Mucosa of stomach (tissue), 1 donor: ENCODE data around the gene TREH.

ENCODE experiments used
- H3K27me3 ChIP-seq: one replicate; pipeline ENCODE4 v1.7.0; 2013; ENCODE audit warnings: mild to moderate bottlenecking, low read length; ENCODE audit not compliant: control insufficient read depth, insufficient read depth
- H3K36me3 ChIP-seq: one replicate; pipeline ENCODE4 v1.7.0; 2013; ENCODE audit warnings: low read length; ENCODE audit not compliant: control insufficient read depth, insufficient read depth
- H3K4me1 ChIP-seq: one replicate; pipeline ENCODE4 v1.7.0; 2013; ENCODE audit warnings: mild to moderate bottlenecking, low read length; ENCODE audit not compliant: control insufficient read depth, insufficient read depth
- H3K4me3 ChIP-seq: one replicate; pipeline ENCODE4 v1.7.0; 2013; ENCODE audit warnings: low read length
- H3K9ac ChIP-seq: one replicate; pipeline ENCODE4 v1.7.0; 2013; ENCODE audit warnings: mild to moderate bottlenecking, low read length, moderate library complexity
- H3K9me3 ChIP-seq: one replicate; pipeline ENCODE4 v1.7.0; 2013; ENCODE audit warnings: mild to moderate bottlenecking, low read length, moderate library complexity; ENCODE audit not compliant: control insufficient read depth
- donor health status: Pancreatic carcinoma.

TREH gene

GRCh38 chr11:118677977-118678376 lies 1.5 kb downstream of the TREH start:
- peaks cover 20% of the 10 kb centered on the region for H3K4me1 ChIP-seq
- no peaks in the 10 kb centered on the region for H3K9me3 ChIP-seq
- no peaks in the 10 kb centered on the region for H3K36me3 ChIP-seq
- no peaks in the 10 kb centered on the region for H3K27me3 ChIP-seq
- no peak overlapping the region for H3K4me3 ChIP-seq
- H3K9ac ChIP-seq = no peak overlapping the region

GRCh38 chr11:118674082-118674435 lies 5.4 kb downstream of the TREH start:
- Histone ChIP-seq H3K9me3 (no peaks in the 10 kb centered on the region), H3K27me3 (no peaks in the 10 kb centered on the region), H3K4me3 (no peak overlapping the region), H3K9ac (no peak overlapping the region), H3K36me3 (no peaks in the 10 kb centered on the region), H3K4me1 (peaks cover 5% of the 10 kb centered on the region)

- H3K4me1 ChIP-seq = no peaks in the 10 kb centered on the region
- H3K9me3 ChIP-seq = no peaks in the 10 kb centered on the region
- H3K36me3 ChIP-seq = no peaks in the 10 kb centered on the region
- no peaks in the 10 kb centered on the region for H3K27me3 ChIP-seq
- H3K9ac ChIP-seq = no peak overlapping the region
- H3K4me3 ChIP-seq = no peak overlapping the region
These were observed 5.9 kb downstream of the TREH start for GRCh38 chr11:118673361-118674081.

GRCh38 chr11:118672846-118673245 lies 6.6 kb downstream of the TREH start:
- Histone ChIP-seq H3K36me3 (no peaks in the 10 kb centered on the region), H3K27me3 (no peaks in the 10 kb centered on the region), H3K4me1 (no peaks in the 10 kb centered on the region), H3K9ac (no peak overlapping the region), H3K9me3 (no peaks in the 10 kb centered on the region), H3K4me3 (no peak overlapping the region)

- Histone ChIP-seq H3K36me3 (no peaks in the 10 kb centered on the region), H3K4me1 (no peaks in the 10 kb centered on the region), H3K9me3 (no peaks in the 10 kb centered on the region), H3K27me3 (no peaks in the 10 kb centered on the region), H3K9ac (no peak overlapping the region), H3K4me3 (no peak overlapping the region)
These were observed 8.2 kb downstream of the TREH start for GRCh38 chr11:118671254-118671653.

GRCh38 chr11:118670063-118670462 lies 9.4 kb downstream of the TREH start:
- Histone ChIP-seq H3K4me3 (no peak overlapping the region), H3K36me3 (no peaks in the 10 kb centered on the region), H3K9me3 (no peaks in the 10 kb centered on the region), H3K9ac (no peak overlapping the region), H3K27me3 (no peaks in the 10 kb centered on the region), H3K4me1 (no peaks in the 10 kb centered on the region)

GRCh38 chr11:118666371-118666770 lies 13.1 kb downstream of the TREH start:
- H3K36me3 ChIP-seq = no peaks in the 10 kb centered on the region
- no peaks in the 10 kb centered on the region for H3K27me3 ChIP-seq
- no peaks in the 10 kb centered on the region for H3K4me1 ChIP-seq
- H3K9me3 ChIP-seq = no peaks in the 10 kb centered on the region
- H3K9ac ChIP-seq = no peak overlapping the region
- no peak overlapping the region for H3K4me3 ChIP-seq

- H3K4me1 ChIP-seq = peaks cover 15% of the 10 kb centered on the region
- no peak overlapping the region for H3K9ac ChIP-seq
- H3K27me3 ChIP-seq = no peaks in the 10 kb centered on the region
- no peak overlapping the region for H3K4me3 ChIP-seq
- H3K36me3 ChIP-seq = no peaks in the 10 kb centered on the region
- no peaks in the 10 kb centered on the region for H3K9me3 ChIP-seq
These were observed 15.5 kb downstream of the TREH start for GRCh38 chr11:118663902-118664301.

- Histone ChIP-seq H3K9ac (no peak overlapping the region), H3K4me3 (no peak overlapping the region)
These were observed 16.1 kb downstream of the TREH start for GRCh38 chr11:118663381-118663780.

GRCh38 chr11:118662401-118663271 lies 16.8 kb downstream of the TREH start:
- no peak overlapping the region for H3K9ac ChIP-seq
- H3K9me3 ChIP-seq = no peaks in the 10 kb centered on the region
- H3K27me3 ChIP-seq = no peaks in the 10 kb centered on the region
- no peaks in the 10 kb centered on the region for H3K36me3 ChIP-seq
- H3K4me3 ChIP-seq = no peak overlapping the region
- H3K4me1 ChIP-seq = peaks cover 17% of the 10 kb centered on the region

More at GRCh38 chr11:118663381-118663780, 16.1 kb downstream of the TREH start:
- Histone ChIP-seq H3K4me1 (peaks cover 17% of the 10 kb centered on the region), H3K27me3 (no peaks in the 10 kb centered on the region), H3K9me3 (no peaks in the 10 kb centered on the region), H3K36me3 (no peaks in the 10 kb centered on the region)

GRCh38 chr11:118661425-118662301 lies 17.8 kb downstream of the TREH start:
- Histone ChIP-seq H3K9ac (no peak overlapping the region), H3K4me3 (no peak overlapping the region), H3K4me1 (peaks cover 17% of the 10 kb centered on the region), H3K36me3 (no peaks in the 10 kb centered on the region), H3K9me3 (no peaks in the 10 kb centered on the region), H3K27me3 (no peaks in the 10 kb centered on the region)
